ENCODE measurements around the gene BRSK2.

- TF ChIP-seq CTCF (IDR thresholded peaks at IDR 0.05) = no peak
- TF ChIP-seq POLR2A (IDR thresholded peaks at IDR 0.05) = no peak
These were observed 98.3 kb downstream of the BRSK2 start for GRCh38 chr11:1487851-1488574.
